K562 (cell line): ENCODE results near the gene BNIP3. TPM values are rescaled to one million over a fixed set of nuclear protein-coding genes. Genes with fewer than 3 reads are reported as not detected.
A peak's percentile ranks its signal among the peaks of the same experiment; 100 is the strongest.

Experiments used
- AFF1 ChIP-seq, 2 experiments: fragments of 450-650 bp; IDR thresholded peaks; 2 replicates each; pipeline ENCODE4 v1.6.1; 2018; ENCODE audit warnings: mild to moderate bottlenecking in 2 of 2, low read depth in 1 of 2; ENCODE audit not compliant: partially characterized antibody in 2 of 2
- CTBP1 ChIP-seq: fragments of 450-650 bp; IDR thresholded peaks from 2 replicates; pipeline ENCODE4 v1.6.1; 2016; ENCODE audit warnings: borderline replicate concordance
- DPF2 ChIP-seq: fragments of 450-650 bp; IDR thresholded peaks from 2 replicates; pipeline ENCODE4 v1.6.1; 2016
- EGR1 ChIP-seq: fragments of 450-650 bp; conservative IDR thresholded peaks from 2 replicates; pipeline ENCODE4 v1.6.1; 2017; ENCODE audit warnings: mild to moderate bottlenecking
- EP400 ChIP-seq: fragments of 450-650 bp; IDR thresholded peaks from 2 replicates; pipeline ENCODE4 v1.6.1; 2017; ENCODE audit warnings: antibody characterized with exemption, mild to moderate bottlenecking, moderate library complexity
- ERF ChIP-seq: fragments of 450-650 bp; formaldehyde crosslinking; IDR thresholded peaks from 2 replicates; pipeline ENCODE4 v1.4.0; 2020; ENCODE audit warnings: mild to moderate bottlenecking, mixed read lengths
- HEY1 ChIP-seq: fragments of 250-450 bp; sonication (Bioruptor Pico); IDR thresholded peaks from 2 replicates; pipeline ENCODE4 v1.5.0; 2020; ENCODE audit warnings: mild to moderate bottlenecking, moderate library complexity, borderline replicate concordance
- MYC ChIP-seq, 2 experiments: fragments of 250-450 bp in 1 of 2; sonication (Bioruptor Pico) in 1 of 2; IDR thresholded peaks; 2 replicates each; pipeline versions ENCODE4 v1.5.1 to v1.6.1; 2012 to 2021; ENCODE audit warnings: low read depth in 2 of 2, borderline replicate concordance in 1 of 2, improper control_type of control experiment in 1 of 2, low read length in 1 of 2, mild to moderate bottlenecking in 1 of 2, moderate library complexity in 1 of 2
- NCOA2 ChIP-seq, 2 experiments: fragments of 450-650 bp; IDR thresholded peaks; 2 replicates each; pipeline ENCODE4 v1.6.1; 2018; ENCODE audit warnings: mild to moderate bottlenecking in 2 of 2, moderate library complexity in 1 of 2; ENCODE audit not compliant: partially characterized antibody in 2 of 2
- PKNOX1 ChIP-seq: fragments of 450-650 bp; IDR thresholded peaks from 2 replicates; pipeline ENCODE4 v1.6.1; 2016
- TBP ChIP-seq: optimal IDR thresholded peaks from 2 replicates; pipeline ENCODE3; 2011; ENCODE audit warnings: low read depth, low read length, improper control_type of control experiment
- TEAD1 ChIP-seq, 2 experiments: fragments of 450-650 bp in 1 of 2; sonication (generic) in 1 of 2; formaldehyde crosslinking; IDR thresholded peaks; 2 replicates each; pipeline versions ENCODE4 v1.4.0 to v1.8.0; 2020 to 2022; ENCODE audit warnings: mild to moderate bottlenecking in 2 of 2, missing genetic modification reagents in 1 of 2
- TEAD2 ChIP-seq: fragments of 450-650 bp; IDR thresholded peaks from 2 replicates; pipeline ENCODE4 v1.6.1; 2016; ENCODE audit warnings: missing genetic modification characterization, control low read depth, missing compliant biosample characterization
- TFAP4 ChIP-seq: sonication (generic); formaldehyde crosslinking; IDR thresholded peaks from 2 replicates; pipeline ENCODE4 v1.8.0; 2022; ENCODE audit warnings: missing genetic modification reagents, mild to moderate bottlenecking, moderate library complexity, borderline replicate concordance
- XRCC5 ChIP-seq: fragments of 200-400 bp; formaldehyde crosslinking; IDR thresholded peaks from 2 replicates; pipeline ENCODE4 v1.6.1; 2017; ENCODE audit warnings: low read depth, mild to moderate bottlenecking, low read length
- ZNF586 ChIP-seq: fragments of 450-650 bp; formaldehyde crosslinking; conservative IDR thresholded peaks from 2 replicates; pipeline ENCODE4 v1.4.0; 2020; ENCODE audit warnings: mild to moderate bottlenecking, moderate library complexity
- ZNF785 ChIP-seq: fragments of 250-450 bp; sonication (Bioruptor Pico); IDR thresholded peaks from 2 replicates; pipeline ENCODE4 v1.4.0; 2020; ENCODE audit warnings: mild to moderate bottlenecking
- polyA plus RNA-seq, 8 experiments: library from polyadenylated mRNA; depleted of rRNA in 4 of 8; stranded (reverse) in 5 of 8; unstranded in 3 of 8; fragments of >200 nt; fragmentation: Nextera tagmentation in 2 of 8; fragmentation: Illumina TruSeq in 1 of 8; extraction: Ambion mirVana in 2 of 8; extraction: Trizol in 1 of 8; gene quantifications; 2 replicates each; pipeline versions ENCODE4 v1.2.1 to v1.2.3, GENCODE V29; 2011 to 2014; ENCODE audit warnings: inconsistent platforms in 1 of 8, missing spikeins in 1 of 8
- total RNA-seq, 7 experiments: library from RNA; depleted of rRNA in 6 of 7; stranded (reverse); fragments of >200 nt in 6 of 7; fragmentation: Illumina TruSeq in 2 of 7; extraction: Trizol in 2 of 7; gene quantifications; 2 replicates each; pipeline versions ENCODE4 v1.2.1 to v1.2.3, GENCODE V29; 2011 to 2021; ENCODE audit warnings: low replicate concordance in 1 of 7

The BNIP3 gene
- total and polyA plus RNA-seq, 9 of the 15 experiments (the other 6 are each of a cell fraction or from before 2014, with no cell fraction given) = 9.2 to 119 (median 42.2) TPM

- TF ChIP-seq PKNOX1 = peak; percentile 26; the same call in 1 of the 2 replicates
- no peak for TF ChIP-seq ERF (CRISPR knock-in tag)
- no peak for TF ChIP-seq ZNF586 (CRISPR knock-in tag)
- no peak; the same call in 1 of the 2 replicates for TF ChIP-seq DPF2
- 0 out of 2 replicates have a peak, but pooled peaks have one; percentile 40 for TF ChIP-seq CTBP1
- no peak for TF ChIP-seq HEY1 (CRISPR knock-in tag)
- TF ChIP-seq XRCC5 = no peak
- no peak for TF ChIP-seq TFAP4 (CRISPR knock-in tag)
- TF ChIP-seq NCOA2 (IDR thresholded peaks at IDR 0.05; ENCODE audit: partially characterized antibody in 2 of 2) = peak in 1 of 2 experiments; percentile 91
- TF ChIP-seq ZNF785 (CRISPR knock-in tag) = no peak
- TF ChIP-seq TEAD2 (tag) = no peak
- peak; percentile 64 for TF ChIP-seq EGR1
- no peak for TF ChIP-seq TBP
- no peak for TF ChIP-seq EP400
- no peak for TF ChIP-seq TEAD1 (CRISPR knock-in tag; IDR thresholded peaks at IDR 0.05)
- peak in 1 of 2 experiments; percentile 6 for TF ChIP-seq AFF1 (IDR thresholded peaks at IDR 0.05; ENCODE audit: low read depth in 1 of 2, partially characterized antibody in 2 of 2)
- no peak for TF ChIP-seq MYC (IDR thresholded peaks at IDR 0.05; ENCODE audit: low read depth, low read length)
- no peak for TF ChIP-seq MYC (CRISPR knock-in tag; IDR thresholded peaks at IDR 0.05; ENCODE audit: borderline replicate concordance, low read depth)
These were observed 53.3 kb downstream of the BNIP3 start (continued) for GRCh38 chr10:131928248-131929095.
